ENCODE data around the gene ADARB1.

DNA sequence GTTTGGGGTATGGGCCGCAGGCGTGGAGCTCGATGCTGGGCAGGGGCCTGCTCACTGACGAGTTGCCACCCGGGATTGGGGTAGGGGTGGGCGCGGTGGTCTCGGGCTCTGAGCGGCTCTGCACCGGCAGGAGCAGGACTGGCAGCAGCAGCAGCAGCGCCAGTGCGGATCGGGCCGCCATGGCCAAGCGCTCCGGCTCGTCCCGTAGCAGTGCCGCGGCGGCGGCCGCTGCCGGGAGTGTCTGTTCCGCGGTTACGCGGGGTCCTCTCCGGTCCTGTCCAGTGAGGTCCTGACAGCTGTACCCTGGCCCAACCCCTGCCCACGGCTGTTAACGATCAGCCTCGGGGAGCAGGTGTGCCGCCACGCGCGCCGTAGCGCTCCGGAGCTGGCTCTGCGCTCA, 26.5 kb downstream of the ADARB1 start:
- no peak for TF ChIP-seq EZH2 (IDR thresholded peaks at IDR 0.05; ENCODE audit: low read length, unreplicated experiment)
- TF ChIP-seq, protein P1, sequence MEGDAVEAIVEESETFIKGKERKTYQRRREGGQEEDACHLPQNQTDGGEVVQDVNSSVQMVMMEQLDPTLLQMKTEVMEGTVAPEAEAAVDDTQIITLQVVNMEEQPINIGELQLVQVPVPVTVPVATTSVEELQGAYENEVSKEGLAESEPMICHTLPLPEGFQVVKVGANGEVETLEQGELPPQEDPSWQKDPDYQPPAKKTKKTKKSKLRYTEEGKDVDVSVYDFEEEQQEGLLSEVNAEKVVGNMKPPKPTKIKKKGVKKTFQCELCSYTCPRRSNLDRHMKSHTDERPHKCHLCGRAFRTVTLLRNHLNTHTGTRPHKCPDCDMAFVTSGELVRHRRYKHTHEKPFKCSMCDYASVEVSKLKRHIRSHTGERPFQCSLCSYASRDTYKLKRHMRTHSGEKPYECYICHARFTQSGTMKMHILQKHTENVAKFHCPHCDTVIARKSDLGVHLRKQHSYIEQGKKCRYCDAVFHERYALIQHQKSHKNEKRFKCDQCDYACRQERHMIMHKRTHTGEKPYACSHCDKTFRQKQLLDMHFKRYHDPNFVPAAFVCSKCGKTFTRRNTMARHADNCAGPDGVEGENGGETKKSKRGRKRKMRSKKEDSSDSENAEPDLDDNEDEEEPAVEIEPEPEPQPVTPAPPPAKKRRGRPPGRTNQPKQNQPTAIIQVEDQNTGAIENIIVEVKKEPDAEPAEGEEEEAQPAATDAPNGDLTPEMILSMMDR (conservative IDR thresholded peaks at IDR 0.05; ENCODE audit: low read depth, low read length) = no peak

Data from PC-3 (cell line).